Neutrophil (primary cell): ENCODE measurements around the gene CCDC102B.
"Not testable (repeated sequence)": the region's sequence is repeated elsewhere in the genome, so short reads cannot be mapped to it uniquely, and the experiment has no call there.

Experiments
- H3K27ac ChIP-seq: fragments of 200-600 bp; sonication (generic); 2 replicates; pipeline ENCODE4 v1.5.1; 2016; ENCODE audit warnings: mild to moderate bottlenecking, moderate library complexity
- H3K27me3 ChIP-seq: fragments of 200-600 bp; sonication (generic); 2 replicates; pipeline ENCODE4 v1.6.0; 2016; ENCODE audit warnings: mild to moderate bottlenecking
- H3K36me3 ChIP-seq: fragments of 200-600 bp; sonication (generic); 2 replicates; pipeline ENCODE4 v1.5.1; 2017
- H3K4me1 ChIP-seq, 2 experiments: fragments of 200-600 bp in 1 of 2; sonication (generic) in 1 of 2; 1 replicate in 1 of 2; 2 replicates in 1 of 2; pipeline versions ENCODE4 v1.5.1 to v1.6.1; 2013 to 2016; ENCODE audit warnings: low read depth in 1 of 2, low read length in 1 of 2, mild to moderate bottlenecking in 1 of 2, moderate library complexity in 1 of 2; ENCODE audit not compliant: control insufficient read depth in 1 of 2, insufficient read depth in 1 of 2
- H3K4me3 ChIP-seq, 2 experiments: fragments of 200-600 bp in 1 of 2; sonication (generic) in 1 of 2; 1 replicate in 1 of 2; 2 replicates in 1 of 2; pipeline ENCODE4 v1.5.1; 2013 to 2016; ENCODE audit warnings: low read depth in 1 of 2, low read length in 1 of 2, mild to moderate bottlenecking in 1 of 2, moderate library complexity in 1 of 2
- H3K9me3 ChIP-seq: fragments of 200-600 bp; sonication (generic); 2 replicates; pipeline ENCODE4 v1.5.1; 2016
- TF ChIP-seq, protein P1 (sequence below): fragments of 200-600 bp; sonication (generic); IDR thresholded peaks from 2 replicates; pipeline ENCODE4 v1.5.1; 2016; ENCODE audit warnings: antibody characterized with exemption

CCDC102B gene

DNA sequence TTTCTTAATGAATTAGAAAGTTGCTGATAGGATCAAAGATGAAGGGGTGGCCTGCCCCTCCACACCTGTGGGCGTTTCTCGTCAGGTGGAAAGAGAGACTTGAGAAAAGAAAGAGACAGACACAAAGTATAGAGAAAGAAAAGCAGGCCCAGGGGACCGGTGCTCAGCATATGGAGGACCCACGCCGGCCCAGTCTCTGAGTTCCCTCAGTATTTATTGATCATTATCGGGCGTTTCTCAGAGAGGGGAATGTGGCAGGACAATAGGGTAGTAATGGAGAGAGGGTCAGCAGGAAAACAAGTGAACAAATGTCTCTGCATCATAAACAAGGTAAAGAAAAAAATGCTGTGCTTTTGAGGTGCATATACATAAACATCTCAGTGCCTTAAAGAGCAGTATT, 144.3 kb downstream of the CCDC102B start:
- H3K9me3 ChIP-seq, result no peaks in the 10 kb centered on the region
- no peaks in the 10 kb centered on the region for H3K4me1 ChIP-seq
- H3K36me3 ChIP-seq, result no peaks in the 10 kb centered on the region
- no peaks in the 10 kb centered on the region for H3K27me3 ChIP-seq
- no peak overlapping the region for H3K27ac ChIP-seq
- TF ChIP-seq, protein P1, sequence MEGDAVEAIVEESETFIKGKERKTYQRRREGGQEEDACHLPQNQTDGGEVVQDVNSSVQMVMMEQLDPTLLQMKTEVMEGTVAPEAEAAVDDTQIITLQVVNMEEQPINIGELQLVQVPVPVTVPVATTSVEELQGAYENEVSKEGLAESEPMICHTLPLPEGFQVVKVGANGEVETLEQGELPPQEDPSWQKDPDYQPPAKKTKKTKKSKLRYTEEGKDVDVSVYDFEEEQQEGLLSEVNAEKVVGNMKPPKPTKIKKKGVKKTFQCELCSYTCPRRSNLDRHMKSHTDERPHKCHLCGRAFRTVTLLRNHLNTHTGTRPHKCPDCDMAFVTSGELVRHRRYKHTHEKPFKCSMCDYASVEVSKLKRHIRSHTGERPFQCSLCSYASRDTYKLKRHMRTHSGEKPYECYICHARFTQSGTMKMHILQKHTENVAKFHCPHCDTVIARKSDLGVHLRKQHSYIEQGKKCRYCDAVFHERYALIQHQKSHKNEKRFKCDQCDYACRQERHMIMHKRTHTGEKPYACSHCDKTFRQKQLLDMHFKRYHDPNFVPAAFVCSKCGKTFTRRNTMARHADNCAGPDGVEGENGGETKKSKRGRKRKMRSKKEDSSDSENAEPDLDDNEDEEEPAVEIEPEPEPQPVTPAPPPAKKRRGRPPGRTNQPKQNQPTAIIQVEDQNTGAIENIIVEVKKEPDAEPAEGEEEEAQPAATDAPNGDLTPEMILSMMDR, result no peak
- H3K4me3 ChIP-seq, result no peak overlapping the region

DNA sequence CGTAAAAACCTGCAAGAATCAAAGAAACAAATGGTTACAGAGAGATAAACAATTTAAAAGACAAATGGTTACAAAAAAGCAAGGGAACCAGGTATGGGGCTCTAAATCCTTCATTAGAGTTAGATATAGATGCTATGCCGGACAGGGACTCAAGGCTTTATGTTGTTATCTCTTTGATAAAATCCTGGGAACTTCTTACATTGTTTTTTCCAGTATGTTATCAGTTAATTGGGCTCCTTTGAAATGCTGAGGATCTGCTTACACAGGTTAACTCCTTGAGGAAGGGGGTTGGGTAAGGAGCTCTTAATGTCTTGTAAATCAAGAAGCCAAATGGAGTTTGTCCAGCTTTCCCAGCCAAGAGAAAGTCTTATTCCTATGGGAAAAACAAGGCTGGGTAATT, 146.0 kb downstream of the CCDC102B start:
- H3K9me3 ChIP-seq, H3K4me3 ChIP-seq, H3K27me3 ChIP-seq, H3K36me3 ChIP-seq, H3K4me1 ChIP-seq, H3K27ac ChIP-seq: not testable (repeated sequence)

DNA sequence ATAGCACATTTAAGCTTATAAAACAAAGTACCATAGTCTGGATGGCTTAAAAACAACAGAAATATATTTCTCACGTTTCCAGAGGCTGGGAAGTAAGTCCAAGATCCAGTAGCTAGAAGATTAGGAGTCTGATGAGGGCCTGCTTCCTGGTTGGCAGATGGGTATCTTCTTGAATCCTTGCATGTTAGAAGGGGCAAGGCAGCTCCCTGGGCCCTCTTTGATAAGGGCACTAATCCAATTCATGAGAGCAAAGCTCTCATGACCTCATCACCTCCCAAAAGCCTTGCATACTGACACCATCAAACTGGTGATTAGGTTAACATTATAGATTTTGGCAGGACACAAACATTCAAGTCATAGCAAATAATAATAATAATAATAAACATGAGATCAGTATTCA, 146.4 kb downstream of the CCDC102B start:
- no peaks in the 10 kb centered on the region for H3K9me3 ChIP-seq
- H3K27ac ChIP-seq, result no peak overlapping the region
- TF ChIP-seq, protein P1, result no peak
- no peaks in the 10 kb centered on the region for H3K27me3 ChIP-seq
- no peaks in the 10 kb centered on the region for H3K4me1 ChIP-seq
- no peak overlapping the region for H3K4me3 ChIP-seq
- no peaks in the 10 kb centered on the region for H3K36me3 ChIP-seq

DNA sequence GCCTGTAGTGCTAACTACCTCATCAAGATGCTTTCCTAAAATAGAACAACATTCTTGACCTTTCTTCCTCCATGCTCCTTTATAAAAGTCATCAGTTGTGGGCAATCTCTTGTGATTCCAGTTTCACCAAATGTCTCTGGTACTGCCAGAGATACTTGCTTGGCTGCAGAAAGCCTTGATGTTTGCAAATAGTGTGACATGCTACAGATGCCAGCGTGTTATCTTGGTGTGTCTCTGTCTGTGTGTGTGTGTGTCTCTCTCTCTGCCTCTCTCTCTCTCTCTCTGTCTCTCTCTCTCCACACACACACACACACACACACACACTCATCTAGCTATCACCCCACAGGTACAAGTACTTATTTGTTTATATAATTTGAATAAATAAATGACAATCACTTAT, 146.9 kb downstream of the CCDC102B start:
- Histone ChIP-seq H3K36me3 (no peaks in the 10 kb centered on the region), H3K4me3 (no peak overlapping the region), H3K27ac (no peak overlapping the region), H3K9me3 (no peaks in the 10 kb centered on the region), H3K4me1 (no peaks in the 10 kb centered on the region), H3K27me3 (no peaks in the 10 kb centered on the region)
- TF ChIP-seq, protein P1, result no peak

DNA sequence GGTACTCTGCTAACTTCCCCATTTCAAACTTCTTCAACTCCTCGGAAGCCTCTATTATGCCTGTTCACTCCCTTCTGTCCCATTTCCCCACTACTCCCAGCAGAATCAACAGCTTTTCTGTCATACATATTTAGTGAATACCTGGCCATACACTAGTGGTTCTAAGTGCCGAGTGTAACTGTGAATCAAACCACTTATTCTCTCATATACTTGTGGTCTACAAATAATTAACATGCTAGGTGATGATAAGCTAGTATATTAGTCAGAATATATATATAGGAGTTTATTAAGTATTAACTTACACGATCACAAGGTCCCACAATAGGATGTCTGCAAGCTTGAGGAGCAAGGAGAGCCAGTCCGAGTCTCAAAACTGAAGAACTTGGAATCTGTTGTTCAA, 150.7 kb downstream of the CCDC102B start:
- Histone ChIP-seq H3K36me3 (no peaks in the 10 kb centered on the region), H3K27ac (no peak overlapping the region), H3K4me1 (no peaks in the 10 kb centered on the region), H3K4me3 (no peak overlapping the region), H3K9me3 (no peaks in the 10 kb centered on the region), H3K27me3 (no peaks in the 10 kb centered on the region)
- TF ChIP-seq, protein P1, result no peak

DNA sequence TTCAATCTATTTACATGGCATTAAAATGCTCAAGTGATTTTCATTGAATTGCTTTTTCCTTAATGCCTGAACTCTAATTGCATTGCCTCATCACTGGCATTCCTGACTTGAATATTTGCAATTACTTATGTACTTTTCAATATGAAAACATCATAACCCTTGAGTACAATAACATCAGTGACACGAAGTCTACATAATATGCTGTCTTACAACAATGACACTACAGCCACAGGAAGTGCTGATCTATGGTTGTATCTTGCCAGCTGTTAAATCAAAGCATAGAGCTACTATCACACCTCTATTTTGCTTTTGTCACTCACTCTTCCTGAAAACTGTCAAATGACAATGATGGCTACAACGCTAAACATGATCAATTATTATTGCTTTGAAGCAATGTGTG, 156.9 kb downstream of the CCDC102B start:
- Histone ChIP-seq H3K27me3 (no peaks in the 10 kb centered on the region), H3K36me3 (no peaks in the 10 kb centered on the region), H3K4me3 (no peak overlapping the region), H3K27ac (no peak overlapping the region), H3K4me1 (no peaks in the 10 kb centered on the region), H3K9me3 (no peaks in the 10 kb centered on the region)
- TF ChIP-seq, protein P1, result no peak
